HepG2 (cell line): Measurements from ENCODE around the gene FAM13B. TPM values are rescaled to one million over a fixed set of nuclear protein-coding genes. Genes with fewer than 3 reads are reported as not detected.
"Not testable (repeated sequence)": the region's sequence is repeated elsewhere in the genome, so short reads cannot be mapped to it uniquely, and the experiment has no call there.

Source experiments
- ATAC-seq: fragments of 200-7000 bp; cut with Tn5 transposase; 3 replicates; pipeline ENCODE4 v1.9.1; 2020; ENCODE audit warnings: mild to moderate bottlenecking, moderate library complexity
- BruUV-seq: library from RNA; stranded (reverse); fragments of 400-500 nt; replicated peaks from 2 replicates; lab custom pipeline; 2021; lab: Mats Ljungman, UMichigan
- CTCF ChIA-PET: fragments of 300-600 bp; formaldehyde crosslinking; extraction: SDS; loops from one replicate; lab custom pipeline; 2021; ENCODE audit warnings: low total read pairs, inconsistent platforms, low intra/inter-chr PET ratio; lab: Yijun Ruan, JAX
- POLR2A ChIA-PET: fragments of 350-600 bp; sonication (Branson Sonifier 250); formaldehyde crosslinking; loops from one replicate; lab custom pipeline; 2020; ENCODE audit warnings: antibody characterized with exemption, inconsistent platforms; lab: Yijun Ruan, JAX
- DNase-seq: peaks from one replicate; pipeline ENCODE4 v3.0.0-alpha.2; 2015; ENCODE audit warnings: low spot score
- FAIRE-seq: peaks from 3 replicates; lab custom pipeline; 2011; peaks lifted over from hg19 to GRCh38; lab: Jason Lieb, UNC
- H2AFZ ChIP-seq: one replicate; pipeline ENCODE4 v1.6.1; 2011; ENCODE audit warnings: low read length, inconsistent platforms
- H3K27ac ChIP-seq: fragments of 300-600 bp; 3 replicates; pipeline ENCODE4 v1.8.0; 2011; ENCODE audit warnings: mixed run types, mild to moderate bottlenecking, mixed read lengths, low read length, inconsistent platforms; ENCODE audit not compliant: insufficient read depth; ENCODE audit errors: extremely low read length
- H3K27me3 ChIP-seq, 2 experiments: fragments of 200-600 bp in 1 of 2; 2 replicates in 1 of 2; 3 replicates in 1 of 2; pipeline versions ENCODE4 v1.6.0 to v1.8.0; 2011; ENCODE audit warnings: low read length in 2 of 2, mild to moderate bottlenecking in 2 of 2, moderate library complexity in 2 of 2, inconsistent platforms in 1 of 2; ENCODE audit not compliant: insufficient read depth in 2 of 2, control insufficient read depth in 1 of 2
- H3K36me3 ChIP-seq, 2 experiments: fragments of 200-600 bp in 1 of 2; replicated peaks in 1 of 2; 2 replicates in 1 of 2; 3 replicates in 1 of 2; pipeline versions ENCODE4 v1.5.1 to v1.8.0; 2011; ENCODE audit warnings: low read length in 2 of 2, inconsistent platforms in 1 of 2; ENCODE audit not compliant: insufficient read depth in 2 of 2, control insufficient read depth in 1 of 2
- H3K4me1 ChIP-seq: 2 replicates; pipeline ENCODE4 v1.5.1; 2012; ENCODE audit warnings: low read length, inconsistent platforms; ENCODE audit not compliant: insufficient read depth
- H3K4me2 ChIP-seq: 2 replicates; pipeline ENCODE4 v1.6.0; 2011; ENCODE audit warnings: low read depth, low read length, inconsistent platforms
- H3K4me3 ChIP-seq, 3 experiments: fragments of 200-600 bp in 1 of 3; sonication (generic), shearing (Covaris generic) in 1 of 3; replicated peaks in 1 of 3; 2 replicates each; pipeline ENCODE4 v1.5.1; 2011 to 2016; ENCODE audit warnings: low read length in 3 of 3, inconsistent platforms in 2 of 3, low read depth in 2 of 3, mild to moderate bottlenecking in 2 of 3, control low read depth in 1 of 3, mixed read lengths in 1 of 3; ENCODE audit not compliant: insufficient read depth in 1 of 3
- H3K79me2 ChIP-seq: one replicate; pipeline ENCODE4 v1.6.1; 2011; ENCODE audit warnings: low read length, inconsistent platforms; ENCODE audit not compliant: insufficient read depth
- H3K9ac ChIP-seq: 2 replicates; pipeline ENCODE4 v1.6.0; 2011; ENCODE audit warnings: mild to moderate bottlenecking, low read depth, low read length, inconsistent platforms; ENCODE audit not compliant: insufficient read depth
- H3K9me3 ChIP-seq: 2 replicates; pipeline ENCODE4 v1.5.1; 2012; ENCODE audit warnings: mild to moderate bottlenecking, low read length
- H4K20me1 ChIP-seq: 2 replicates; pipeline ENCODE4 v1.6.0; 2011; ENCODE audit warnings: inconsistent platforms, mild to moderate bottlenecking, low read length, moderate library complexity; ENCODE audit not compliant: insufficient read depth
- CCAR2 ChIP-seq: fragments of 200-400 bp; formaldehyde crosslinking; optimal IDR thresholded peaks from 2 replicates; pipeline ENCODE3; 2018; ENCODE audit warnings: low read depth, mild to moderate bottlenecking, low read length, moderate library complexity
- CHD4 ChIP-seq: fragments of 200-600 bp; sonication (generic); IDR thresholded peaks from 2 replicates; pipeline ENCODE4 v1.7.0; 2017; ENCODE audit warnings: mild to moderate bottlenecking, low read length, borderline replicate concordance
- DZIP1 ChIP-seq: sonication (generic); formaldehyde crosslinking; IDR thresholded peaks from 2 replicates; pipeline ENCODE4 v1.5.0; 2020; ENCODE audit warnings: mild to moderate bottlenecking, missing genetic modification reagents
- JUND ChIP-seq: sonication (generic); formaldehyde crosslinking; IDR thresholded peaks from 2 replicates; pipeline ENCODE4 v1.8.0; 2022; ENCODE audit warnings: mild to moderate bottlenecking, missing genetic modification reagents
- ZNF451 ChIP-seq: sonication (generic); formaldehyde crosslinking; IDR thresholded peaks from 2 replicates; pipeline ENCODE4 v1.5.0; 2020; ENCODE audit warnings: mild to moderate bottlenecking, missing genetic modification reagents
- WGBS: methylation state at CpG from one replicate; pipeline ENCODE4 v1.1.6; 2017; ENCODE audit warnings: low lambda C conversion rate; 5-methylcytosine and 5-hydroxymethylcytosine counted together
- in situ Hi-C: cut with HindIII; loops from 2 replicates; pipeline ENCODE4 v1.10.0; 2017; ENCODE audit warnings: low pct_unique_long_range_greater_than_20kb; ENCODE audit not compliant: extremely low pct_ligation_motif_present
- intact Hi-C: fragments of 100-400 bp; cut with micrococcal nuclease; formaldehyde crosslinking; loops from one replicate; pipeline ENCODE4 v1.10.0; 2022; ENCODE audit not compliant: unreplicated experiment
- polyA plus RNA-seq, 8 experiments: library from polyadenylated mRNA; depleted of rRNA in 3 of 8; stranded (reverse) in 7 of 8; unstranded in 1 of 8; fragments of >200 nt; fragmentation: Illumina TruSeq in 4 of 8; extraction: Trizol in 4 of 8; gene quantifications; 2 replicates each; pipeline versions ENCODE4 v1.2.1 to v1.2.3, GENCODE V29; 2011 to 2016; ENCODE audit warnings: low read depth in 4 of 8, missing spikeins in 1 of 8, mixed read lengths in 1 of 8; ENCODE audit not compliant: insufficient read depth in 1 of 8
- total RNA-seq, 5 experiments: library from RNA; depleted of rRNA; stranded (reverse); fragments of >200 nt; fragmentation: Illumina TruSeq; extraction: Trizol; gene quantifications; 2 replicates each; pipeline ENCODE4 v1.2.3, GENCODE V29; 2016; ENCODE audit warnings: low read depth in 1 of 5
- TF ChIP-seq, protein P1 (sequence below): IDR thresholded peaks from 2 replicates; pipeline ENCODE4 v1.6.1; 2012; ENCODE audit warnings: low read length, improper control_type of control experiment

Gene FAM13B
- total and polyA plus RNA-seq, 2 of the 13 experiments (the other 11 are each of a cell fraction or from before 2014, with no cell fraction given), result 6.9 to 11.5 TPM

- no peak for ATAC-seq
- H3K9ac ChIP-seq, result no peak overlapping the region
- ChIA-PET CTCF (no interaction called here), POLR2A (no interaction called here)
- DNase-seq, result no peak
- peaks cover 0 to 23% of the 10 kb centered on the region in 2 experiments; a peak in 4 of 5 replicates for H3K36me3 ChIP-seq
- H3K4me2 ChIP-seq, result no peak overlapping the region
- no peaks in the 10 kb centered on the region for H4K20me1 ChIP-seq
- no peaks in the 10 kb centered on the region for H3K4me1 ChIP-seq
- intact Hi-C loops (no loop called here), in situ Hi-C loops (no loop called here)
- no peak overlapping the region for H2AFZ ChIP-seq
- H3K27ac ChIP-seq, result no peak overlapping the region
- no peaks in the 10 kb centered on the region for H3K9me3 ChIP-seq
- H3K27me3 ChIP-seq, result no peaks in the 10 kb centered on the region
- 98% methylated on average over 3 of the region's 3 CpGs for WGBS
- no peak overlapping the region for H3K4me3 ChIP-seq
- TF ChIP-seq CHD4 (no peak), JUND (CRISPR knock-in tag) (no peak), CCAR2 (no peak), ZNF451 (CRISPR knock-in tag) (no peak), DZIP1 (CRISPR knock-in tag) (no peak)
- TF ChIP-seq, protein P1, sequence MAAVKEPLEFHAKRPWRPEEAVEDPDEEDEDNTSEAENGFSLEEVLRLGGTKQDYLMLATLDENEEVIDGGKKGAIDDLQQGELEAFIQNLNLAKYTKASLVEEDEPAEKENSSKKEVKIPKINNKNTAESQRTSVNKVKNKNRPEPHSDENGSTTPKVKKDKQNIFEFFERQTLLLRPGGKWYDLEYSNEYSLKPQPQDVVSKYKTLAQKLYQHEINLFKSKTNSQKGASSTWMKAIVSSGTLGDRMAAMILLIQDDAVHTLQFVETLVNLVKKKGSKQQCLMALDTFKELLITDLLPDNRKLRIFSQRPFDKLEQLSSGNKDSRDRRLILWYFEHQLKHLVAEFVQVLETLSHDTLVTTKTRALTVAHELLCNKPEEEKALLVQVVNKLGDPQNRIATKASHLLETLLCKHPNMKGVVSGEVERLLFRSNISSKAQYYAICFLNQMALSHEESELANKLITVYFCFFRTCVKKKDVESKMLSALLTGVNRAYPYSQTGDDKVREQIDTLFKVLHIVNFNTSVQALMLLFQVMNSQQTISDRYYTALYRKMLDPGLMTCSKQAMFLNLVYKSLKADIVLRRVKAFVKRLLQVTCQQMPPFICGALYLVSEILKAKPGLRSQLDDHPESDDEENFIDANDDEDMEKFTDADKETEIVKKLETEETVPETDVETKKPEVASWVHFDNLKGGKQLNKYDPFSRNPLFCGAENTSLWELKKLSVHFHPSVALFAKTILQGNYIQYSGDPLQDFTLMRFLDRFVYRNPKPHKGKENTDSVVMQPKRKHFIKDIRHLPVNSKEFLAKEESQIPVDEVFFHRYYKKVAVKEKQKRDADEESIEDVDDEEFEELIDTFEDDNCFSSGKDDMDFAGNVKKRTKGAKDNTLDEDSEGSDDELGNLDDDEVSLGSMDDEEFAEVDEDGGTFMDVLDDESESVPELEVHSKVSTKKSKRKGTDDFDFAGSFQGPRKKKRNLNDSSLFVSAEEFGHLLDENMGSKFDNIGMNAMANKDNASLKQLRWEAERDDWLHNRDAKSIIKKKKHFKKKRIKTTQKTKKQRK, result no peak
- no peak for FAIRE-seq
- H3K79me2 ChIP-seq, result no peaks in the 10 kb centered on the region
- BruUV-seq, result no TSS peak
Observed at GRCh38 chr5:137975208-137975607, 57.7 kb downstream of the FAM13B start.

- POLR2A ChIA-PET, intact Hi-C loops, H3K4me2 ChIP-seq, H3K27ac ChIP-seq, H4K20me1 ChIP-seq, in situ Hi-C loops, H3K9me3 ChIP-seq, CTCF ChIA-PET, H3K9ac ChIP-seq, H2AFZ ChIP-seq, H3K4me3 ChIP-seq, H3K4me1 ChIP-seq, DNase-seq, BruUV-seq, ATAC-seq, FAIRE-seq, H3K79me2 ChIP-seq, H3K27me3 ChIP-seq: not testable (repeated sequence)
- WGBS, result 100% methylated on average over 4 of the region's 4 CpGs
- H3K36me3 ChIP-seq, result peaks cover 1 to 17% of the 10 kb centered on the region in 2 experiments; a peak in 3 of 5 replicates
Observed at GRCh38 chr5:137970384-137970783, 62.5 kb downstream of the FAM13B start.
